Suprapubic skin (tissue), 3 donors: Measurements from ENCODE around the gene VIPR1.

ENCODE experiments used
- CTCF ChIP-seq, 2 donors: fragments of 200-600 bp in 1 of 2; fragments of 450-650 bp in 1 of 2; sonication (generic) in 1 of 2; IDR thresholded peaks; one replicate each; pipeline ENCODE4 v1.5.1; 2016 to 2019; ENCODE audit warnings: antibody characterized with exemption in 2 of 2, mild to moderate bottlenecking in 1 of 2, moderate library complexity in 1 of 2
- POLR2A ChIP-seq, 2 donors: fragments of 450-650 bp; IDR thresholded peaks; one replicate each; pipeline ENCODE4 v1.6.1; 2017; ENCODE audit warnings: antibody characterized with exemption in 2 of 2, mild to moderate bottlenecking in 2 of 2, moderate library complexity in 2 of 2

DNA sequence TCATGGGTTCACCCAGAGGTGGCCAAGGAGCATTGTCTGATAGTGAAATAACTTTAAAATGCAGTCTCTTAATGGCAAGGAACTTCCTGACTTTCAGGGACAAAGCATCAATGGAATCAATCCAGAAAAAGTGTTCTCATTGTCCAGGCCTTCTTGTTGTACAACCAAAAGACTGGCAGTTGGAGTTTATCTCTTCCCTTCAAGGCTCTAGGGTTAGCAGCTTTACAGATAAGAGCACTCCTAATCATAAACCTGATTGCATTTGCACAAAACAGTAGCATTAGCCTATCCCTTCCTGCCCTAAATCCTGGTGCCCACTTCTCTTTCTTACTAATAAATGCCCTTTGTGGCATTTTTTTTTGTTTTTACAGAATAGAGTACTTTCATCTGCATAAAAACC is 43.3 kb upstream of the VIPR1 start:
- TF ChIP-seq POLR2A (IDR thresholded peaks at IDR 0.05) (no peak), CTCF (IDR thresholded peaks at IDR 0.05) (no peak)
